GM19438 (cell line): Measurements from ENCODE around the gene LAMP2.
"Not testable (repeated sequence)": the region's sequence is repeated elsewhere in the genome, so short reads cannot be mapped to it uniquely, and the experiment has no call there.

Experiments
- ATAC-seq: cut with Tn5 transposase; IDR thresholded peaks from one replicate; pipeline ENCODE4 v1.9.1; 2021; ENCODE audit warnings: low read depth; ENCODE audit not compliant: unreplicated experiment

Gene LAMP2

DNA sequence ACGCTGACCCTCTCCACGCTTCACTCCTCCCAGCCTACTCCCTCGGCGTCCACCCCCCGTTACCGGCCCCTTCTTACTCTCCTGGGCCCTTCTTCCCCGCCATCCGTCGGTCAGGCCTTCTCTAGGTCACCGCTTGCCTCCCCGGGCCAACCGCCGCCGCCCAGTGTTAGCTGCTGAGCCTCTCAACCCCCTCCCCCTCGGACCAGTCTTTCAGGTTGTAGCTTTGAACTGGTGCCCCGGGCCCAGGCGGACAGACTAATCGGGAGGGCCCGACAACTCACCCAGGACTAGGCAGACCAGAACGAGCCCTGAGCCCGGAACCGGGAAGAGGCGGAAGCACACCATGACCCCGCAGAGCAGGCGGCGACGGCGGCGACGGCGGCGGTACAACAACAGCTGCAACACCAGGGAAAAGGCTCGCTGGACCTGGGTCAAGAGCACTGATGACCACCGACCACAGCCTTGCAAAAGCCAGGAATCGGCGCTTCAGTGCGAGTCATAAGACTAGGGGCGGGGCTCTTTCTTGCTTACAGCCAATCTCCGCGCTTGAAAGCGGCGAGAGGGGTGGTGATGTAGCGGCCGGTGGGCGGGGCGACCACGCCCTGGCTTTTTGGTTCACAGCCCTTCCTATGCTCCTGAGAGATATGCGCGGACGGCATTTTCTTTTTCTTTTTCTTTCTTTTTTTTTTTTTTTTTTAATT is at the start of gene LAMP2:
TSS of gene LAMP2 (minus strand) at position 472 of the 701 bp plus-strand sequence. CDS start at position 345, 127 bp downstream.
- peak; percentile 94 for ATAC-seq

DNA sequence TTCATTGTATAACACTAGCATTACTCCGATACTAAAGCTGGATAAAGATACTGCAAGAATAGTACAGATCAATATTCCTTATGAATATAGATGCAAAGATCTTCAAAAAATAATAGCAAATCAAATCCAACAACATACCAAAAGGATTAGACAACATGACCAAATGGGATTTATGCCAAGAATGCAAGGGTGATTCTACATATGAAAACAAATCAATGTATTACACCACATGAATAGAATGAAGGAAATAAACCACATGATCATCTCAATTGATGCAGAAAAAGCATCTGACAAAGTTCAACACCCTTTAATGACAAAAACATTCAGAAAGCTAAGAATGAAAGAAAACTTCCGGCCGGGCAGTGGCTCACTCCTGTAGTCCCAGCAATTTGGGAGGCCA is 48.8 kb upstream of the LAMP2 start:
- no peak for ATAC-seq

GRCh38 chrX:120514236-120514635 is 45.1 kb upstream of the LAMP2 start:
- no peak for ATAC-seq

- ATAC-seq, result no peak
These were observed 43.5 kb upstream of the LAMP2 start for GRCh38 chrX:120512627-120513026.

- ATAC-seq, result no peak
These were observed 43.1 kb upstream of the LAMP2 start for GRCh38 chrX:120512222-120512621.

GRCh38 chrX:120504569-120504968 is 35.5 kb upstream of the LAMP2 start:
- no peak for ATAC-seq

- ATAC-seq, result no peak
These were observed 30.4 kb upstream of the LAMP2 start for GRCh38 chrX:120499301-120500072.

DNA sequence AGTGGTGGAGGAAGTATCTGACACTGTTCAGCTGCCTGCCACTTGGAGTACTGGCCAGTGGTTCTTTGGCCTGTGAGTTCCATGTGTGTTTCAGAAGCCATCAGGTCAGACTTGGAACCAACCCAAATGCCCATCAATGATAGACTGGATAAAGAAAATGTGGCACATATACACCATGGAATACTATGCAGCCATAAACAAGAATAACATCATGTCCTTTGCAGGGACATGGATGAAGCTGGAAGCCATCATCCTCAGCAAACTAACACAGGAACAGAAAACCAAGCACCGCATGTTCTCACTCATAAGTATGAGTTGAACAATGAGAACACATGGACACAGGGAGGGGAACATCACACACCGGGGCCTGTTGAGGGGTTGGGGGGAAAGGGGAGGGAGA is 21.0 kb upstream of the LAMP2 start:
- not testable (repeated sequence) for ATAC-seq

DNA sequence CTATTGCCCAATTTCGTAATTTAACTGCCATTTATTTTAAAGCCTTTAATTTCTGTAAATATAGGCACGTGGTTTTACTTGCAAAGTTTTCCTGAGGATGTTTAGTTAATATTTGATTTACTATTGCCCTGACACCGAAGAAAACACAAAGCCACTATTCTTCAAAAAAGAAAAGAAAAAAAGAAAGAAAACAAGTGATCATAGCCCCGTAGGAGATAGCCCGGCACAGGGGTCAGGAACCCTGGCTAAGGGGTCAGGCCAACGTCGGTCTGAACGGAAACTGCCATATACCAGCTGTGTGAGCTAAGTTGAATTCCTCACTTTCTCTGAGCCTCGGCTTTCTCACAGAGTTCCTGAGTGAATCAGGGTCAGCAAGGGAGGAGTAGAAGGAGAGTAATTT is 17.7 kb upstream of the LAMP2 start:
- ATAC-seq, result no peak

DNA sequence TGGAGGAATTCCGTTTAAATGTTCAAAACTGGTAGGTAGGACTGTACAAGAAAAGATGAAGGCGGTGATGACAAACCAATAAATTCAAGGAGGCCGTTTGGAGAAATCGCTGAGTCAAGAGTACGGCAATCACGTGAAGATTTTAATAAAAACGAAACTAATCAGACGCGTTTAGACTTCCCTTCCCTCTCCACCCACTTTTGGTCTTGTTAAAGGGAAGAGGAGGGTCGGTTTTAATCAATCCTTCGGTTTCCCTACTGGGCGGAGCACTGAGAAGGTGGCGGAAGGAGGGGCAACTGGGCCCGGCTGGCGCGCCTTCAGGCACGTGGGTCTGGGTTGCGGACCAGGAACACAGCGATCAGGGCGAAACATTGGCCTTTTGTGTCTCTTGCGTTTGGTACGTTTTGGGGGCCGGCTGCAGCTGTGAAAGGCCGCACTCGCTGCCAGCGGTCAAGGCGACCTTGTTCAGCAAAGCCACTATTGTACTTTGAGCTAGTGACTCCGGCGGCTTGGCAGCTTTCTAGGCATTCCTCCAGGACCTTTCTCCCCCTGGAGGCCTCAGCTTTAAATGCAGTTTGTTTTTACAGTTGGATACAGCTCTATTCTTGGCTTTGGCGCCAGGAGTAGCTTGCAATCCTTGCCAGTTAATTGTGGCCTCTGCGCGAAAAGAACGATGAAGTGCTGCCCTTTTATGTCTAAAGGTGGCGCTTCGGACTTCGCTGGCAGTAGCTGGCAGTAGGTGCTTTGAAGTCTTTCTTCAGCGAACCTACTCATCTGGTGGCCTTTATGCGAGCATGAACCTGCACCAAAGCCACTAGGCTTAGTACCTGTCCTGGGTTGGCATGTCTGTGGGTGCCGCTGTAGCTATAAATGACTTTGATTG is 16.8 kb upstream of the LAMP2 start:
- peak; percentile 72 for ATAC-seq

DNA sequence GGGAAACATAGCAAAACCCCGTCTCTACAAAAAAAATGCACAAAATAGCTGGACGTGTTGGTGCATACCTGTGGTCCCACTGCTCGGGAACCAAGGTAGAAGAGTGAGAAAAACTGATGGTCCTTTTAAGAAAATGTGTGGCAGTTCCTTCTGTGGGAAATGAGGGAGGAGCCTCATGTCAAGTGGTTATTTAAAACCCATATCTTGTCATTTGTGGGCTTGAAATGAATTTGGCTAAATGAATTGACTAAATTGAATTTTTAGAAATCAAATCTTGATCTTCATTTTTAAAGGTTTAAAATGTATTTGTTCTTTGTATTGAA is 16.2 kb upstream of the LAMP2 start:
- no peak for ATAC-seq

- ATAC-seq, result no peak
These were observed 8.4 kb upstream of the LAMP2 start for GRCh38 chrX:120477453-120477852.

DNA sequence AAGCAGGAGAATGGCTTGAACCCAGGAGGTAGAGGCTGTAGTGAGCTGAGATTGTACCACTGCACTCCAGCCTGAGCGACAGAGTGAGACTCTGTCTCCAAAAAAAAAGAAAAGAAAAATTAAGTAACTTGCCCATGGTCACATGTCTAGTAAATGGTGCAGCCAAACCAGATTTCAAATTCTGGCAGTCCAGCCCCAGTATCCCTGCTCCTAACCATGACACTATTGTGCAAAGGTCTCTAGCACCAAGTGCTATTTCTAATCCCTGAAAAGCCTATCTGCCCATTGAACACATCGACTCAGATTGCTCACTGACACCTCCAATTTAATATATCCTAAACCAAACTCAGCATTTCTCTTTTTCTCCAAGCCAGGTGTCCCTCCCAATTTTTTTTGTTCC is 7.6 kb upstream of the LAMP2 start:
- ATAC-seq, result no peak

DNA sequence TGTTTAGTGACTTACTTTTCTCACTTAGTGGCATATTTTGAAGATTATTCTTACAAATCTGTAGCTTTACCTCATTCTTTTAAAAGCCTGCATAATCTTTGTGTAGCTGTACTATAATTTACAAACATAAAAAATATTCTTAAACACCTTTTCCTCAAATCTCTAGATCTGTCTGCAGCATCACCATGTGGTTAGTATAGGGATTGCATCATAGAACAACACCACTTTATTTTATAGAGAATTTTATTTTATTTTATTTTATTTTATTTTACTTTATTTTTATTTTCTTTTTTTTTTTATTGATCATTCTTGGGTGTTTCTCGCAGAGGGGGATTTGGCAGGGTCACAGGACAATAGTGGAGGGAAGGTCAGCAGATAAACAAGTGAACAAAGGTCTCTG is 6.4 kb upstream of the LAMP2 start:
- ATAC-seq, result not testable (repeated sequence)

DNA sequence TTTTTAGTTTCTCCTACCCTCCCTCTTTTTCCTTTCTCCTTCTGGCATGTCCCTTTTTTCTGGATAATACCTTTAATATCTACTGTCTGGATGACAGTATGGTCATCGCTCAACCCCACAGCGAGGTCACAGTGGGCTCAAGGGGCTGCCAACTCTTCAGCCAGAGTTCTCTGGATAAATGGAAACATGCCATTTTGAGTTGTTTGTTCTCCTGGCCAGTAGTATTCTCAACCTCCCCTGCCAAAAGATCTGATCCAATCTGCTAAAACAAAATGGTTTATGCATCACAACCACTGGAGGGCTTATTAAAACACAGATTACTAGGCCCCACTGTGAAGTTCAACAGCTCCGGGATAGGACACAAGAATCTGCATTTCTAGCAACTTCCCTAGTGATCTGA is 5.0 kb upstream of the LAMP2 start:
- no peak for ATAC-seq

GRCh38 chrX:120469657-120470056 is 561 bp upstream of the LAMP2 start:
- peak; percentile 3 for ATAC-seq

DNA sequence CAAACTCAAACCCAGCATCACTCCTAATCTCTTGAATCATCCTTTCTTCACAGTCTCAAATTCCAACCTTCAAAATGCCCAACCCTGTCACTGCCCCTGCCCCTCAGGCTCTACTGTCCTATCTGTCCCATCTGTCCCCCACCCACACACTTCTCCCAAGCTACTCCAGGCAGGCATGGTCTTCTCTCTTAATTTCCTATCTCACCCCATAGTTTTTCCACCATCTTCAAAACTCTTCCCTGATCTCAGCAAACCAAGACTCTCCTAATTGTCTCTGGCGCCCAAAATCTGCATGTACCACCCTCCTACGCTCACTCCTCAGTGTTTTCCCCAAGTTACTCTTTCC is 644 bp downstream of the LAMP2 start:
- no peak for ATAC-seq

- ATAC-seq, result no peak
These were observed 1.0 kb downstream of the LAMP2 start for GRCh38 chrX:120468071-120468470.

DNA sequence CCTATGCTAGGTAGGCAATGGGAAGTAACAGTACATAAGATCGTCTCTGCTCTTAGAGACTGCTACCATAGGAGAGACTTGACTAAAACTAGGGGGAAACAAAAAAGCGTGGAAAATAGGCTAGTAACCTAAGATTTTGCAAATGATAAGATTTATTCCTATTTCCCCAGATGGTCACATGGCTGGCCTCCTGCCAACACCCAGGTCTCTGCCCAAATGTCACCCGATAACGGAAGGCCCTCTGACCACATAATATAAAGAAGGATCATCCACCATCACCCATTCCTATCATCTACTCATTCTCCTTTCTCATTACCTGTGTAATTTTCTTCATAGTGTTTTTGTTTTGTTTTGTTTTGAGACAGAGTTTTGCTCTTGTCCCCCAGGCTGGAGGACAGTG is 4.7 kb downstream of the LAMP2 start:
- ATAC-seq, result no peak

DNA sequence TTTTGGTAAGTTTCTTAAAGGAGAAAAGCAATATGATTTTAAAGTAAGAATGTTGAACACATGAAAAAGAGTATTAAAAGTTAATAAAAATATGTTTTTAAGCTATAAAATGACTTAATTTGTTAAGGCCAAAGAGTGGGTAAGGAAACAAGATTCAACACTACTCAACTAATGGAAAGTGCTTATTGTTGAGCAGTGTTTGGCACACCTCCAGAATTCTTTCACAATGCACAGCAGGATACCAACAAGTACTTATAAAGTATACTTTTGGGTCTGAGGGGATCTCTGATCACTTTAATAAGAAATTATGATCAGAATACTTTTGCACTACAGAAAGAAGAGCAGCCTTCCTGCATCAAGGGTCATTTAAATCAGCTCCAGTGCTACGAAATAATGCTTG is 5.9 kb downstream of the LAMP2 start:
- ATAC-seq, result no peak

DNA sequence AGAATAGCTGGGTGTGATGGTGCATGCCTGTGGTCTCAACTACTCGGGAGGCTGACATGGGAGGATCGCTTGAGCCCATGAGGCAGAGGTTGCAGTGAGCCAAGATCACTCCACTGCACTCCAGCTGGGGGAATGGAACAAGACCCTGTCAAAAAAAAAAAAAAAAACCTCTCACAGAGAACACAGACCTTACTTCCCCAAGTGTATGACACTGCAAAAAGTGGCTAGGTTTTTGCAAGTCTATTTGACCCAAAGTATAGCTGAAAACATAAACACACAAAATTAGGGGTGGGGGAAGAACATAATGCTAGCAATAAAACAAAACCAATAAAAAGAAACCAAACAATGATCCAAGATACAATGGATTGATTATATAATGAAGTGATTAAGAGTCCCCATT is 6.7 kb downstream of the LAMP2 start:
- no peak for ATAC-seq
